Naive B cell (primary cell): Measurements from ENCODE around the gene MAP3K12. TPM values are rescaled to one million over a fixed set of nuclear protein-coding genes. Genes with fewer than 3 reads are reported as not detected.

Experiments used
- ATAC-seq, 2 donors: fragments of 150-1000 bp; cut with Tn5 transposase; 2 replicates each; pipeline ENCODE4 v1.10.0; 2021; ENCODE audit warnings: low read depth in 2 of 2, mild to moderate bottlenecking in 2 of 2, moderate library complexity in 2 of 2
- DNase-seq: peaks from one replicate; pipeline ENCODE4 v3.0.0; 2022
- H3K27ac Mint-ChIP-seq, 6 donors: one replicate each; pipeline ENCODE4 v1.8.0; 2020 to 2022; ENCODE audit warnings: mild to moderate bottlenecking in 6 of 6, mixed read lengths in 6 of 6, moderate library complexity in 5 of 6, inconsistent platforms in 2 of 6
- H3K27me3 Mint-ChIP-seq, 3 donors: one replicate each; pipeline ENCODE4 v1.8.0; 2021 to 2022; ENCODE audit warnings: mixed read lengths in 3 of 3, mild to moderate bottlenecking in 1 of 3
- H3K36me3 Mint-ChIP-seq, 2 donors: one replicate each; pipeline ENCODE4 v1.8.0; 2020 to 2022; ENCODE audit warnings: mixed read lengths in 2 of 2, inconsistent platforms in 1 of 2, mild to moderate bottlenecking in 1 of 2
- H3K4me1 Mint-ChIP-seq, 3 donors: one replicate each; pipeline ENCODE4 v1.8.0; 2020 to 2022; ENCODE audit warnings: mixed read lengths in 3 of 3, inconsistent platforms in 1 of 3, mild to moderate bottlenecking in 1 of 3, moderate library complexity in 1 of 3
- H3K4me3 Mint-ChIP-seq, 8 donors: one replicate each; pipeline ENCODE4 v1.8.0; 2020 to 2022; ENCODE audit warnings: mild to moderate bottlenecking in 8 of 8, mixed read lengths in 8 of 8, moderate library complexity in 8 of 8, inconsistent platforms in 2 of 8
- H3K9me3 Mint-ChIP-seq, 7 donors: one replicate each; pipeline ENCODE4 v1.8.0; 2020 to 2022; ENCODE audit warnings: mixed read lengths in 7 of 7, mild to moderate bottlenecking in 5 of 7, inconsistent platforms in 2 of 7, moderate library complexity in 1 of 7
- polyA plus RNA-seq, 6 donors: library from polyadenylated mRNA; unstranded; fragments of 300-500 nt; fragmentation: Illumina TruSeq; gene quantifications; one replicate each; pipeline ENCODE4 v1.2.3, GENCODE V29; 2021; ENCODE audit warnings: low read depth in 6 of 6

Gene MAP3K12
- polyA plus RNA-seq, 6 donors from 2014 or later, result 1.00 to 1.8 (median 1.4) TPM; not detected in 1

GRCh38 chr12:53523131-53523530 lies 23.9 kb upstream of the MAP3K12 start:
- Mint-ChIP-seq H3K27ac (no peak overlapping the region), H3K36me3 (peaks cover 22 to 38% of the 10 kb centered on the region in 2 donors)
- no peak for ATAC-seq

DNA sequence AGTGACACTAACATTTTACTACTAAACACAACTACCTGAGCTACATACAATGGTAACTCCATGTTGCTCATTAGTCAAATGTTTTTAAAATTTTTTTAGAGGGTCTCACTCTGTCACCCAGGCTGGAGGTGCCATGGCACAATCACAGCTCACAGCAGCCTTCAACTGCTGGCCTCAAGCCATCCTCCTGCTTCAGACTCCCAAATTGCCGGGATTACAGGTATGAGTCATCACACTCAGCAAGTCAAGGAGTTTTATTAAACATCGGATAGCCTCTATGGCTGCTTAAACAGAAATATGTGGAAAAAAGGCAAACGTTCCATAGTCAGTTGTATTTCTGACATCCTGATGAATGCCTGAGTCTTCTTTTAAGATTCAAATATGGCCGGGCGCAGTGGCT lies 19.1 kb upstream of the MAP3K12 start:
- DNase-seq (no peak), ATAC-seq (no peak)
- no peak overlapping the region for H3K27ac Mint-ChIP-seq
- no peak overlapping the region for H3K4me3 Mint-ChIP-seq
- H3K9me3 Mint-ChIP-seq, result no peaks in the 10 kb centered on the region
- no peaks in the 10 kb centered on the region for H3K4me1 Mint-ChIP-seq
- no peaks in the 10 kb centered on the region for H3K27me3 Mint-ChIP-seq
- peaks cover 26 to 31% of the 10 kb centered on the region in 2 donors for H3K36me3 Mint-ChIP-seq

More at GRCh38 chr12:53523131-53523530, 23.9 kb upstream of the MAP3K12 start:
- no peak overlapping the region for H3K4me3 Mint-ChIP-seq
- DNase-seq, result no peak
- no peaks in the 10 kb centered on the region for H3K27me3 Mint-ChIP-seq
- no peaks in the 10 kb centered on the region for H3K9me3 Mint-ChIP-seq
- H3K4me1 Mint-ChIP-seq, result no peaks in the 10 kb centered on the region

GRCh38 chr12:53516758-53517455 lies 17.6 kb upstream of the MAP3K12 start:
- no peaks in the 10 kb centered on the region for H3K27me3 Mint-ChIP-seq
- H3K27ac Mint-ChIP-seq, result no peak overlapping the region
- no peak for DNase-seq
- peaks cover 25 to 31% of the 10 kb centered on the region in 2 donors for H3K36me3 Mint-ChIP-seq
- no peak overlapping the region for H3K4me3 Mint-ChIP-seq
- H3K4me1 Mint-ChIP-seq, result no peaks in the 10 kb centered on the region
- no peak for ATAC-seq
- H3K9me3 Mint-ChIP-seq, result no peaks in the 10 kb centered on the region

DNA sequence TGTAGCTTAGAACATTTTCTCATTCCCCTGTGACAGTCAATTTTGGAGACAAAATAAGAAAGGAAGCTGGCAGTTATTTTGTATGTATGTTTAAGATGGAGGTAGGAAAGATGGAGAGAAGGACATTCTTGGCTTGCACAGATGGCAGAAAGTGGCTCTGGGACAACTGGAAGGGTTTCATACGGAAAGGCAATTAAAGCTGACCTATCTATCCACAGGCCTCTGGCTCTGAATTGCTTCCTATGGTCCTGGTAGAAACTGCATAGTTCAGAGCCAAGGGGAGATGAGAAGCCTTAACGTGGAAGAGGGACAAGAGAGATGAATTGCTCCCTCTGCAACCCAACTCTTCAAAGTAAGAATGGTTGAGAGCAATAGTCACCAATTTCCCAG lies 16.0 kb upstream of the MAP3K12 start:
- H3K4me3 Mint-ChIP-seq, result no peak overlapping the region
- no peaks in the 10 kb centered on the region for H3K9me3 Mint-ChIP-seq
- peak overlapping the region in 1 of 6 donors; percentile 19 for H3K27ac Mint-ChIP-seq
- ATAC-seq, result no peak
- no peak for DNase-seq
- H3K4me1 Mint-ChIP-seq, result no peaks in the 10 kb centered on the region
- H3K27me3 Mint-ChIP-seq, result no peaks in the 10 kb centered on the region
- peaks cover 12 to 16% of the 10 kb centered on the region in 2 donors for H3K36me3 Mint-ChIP-seq

GRCh38 chr12:53514628-53515290 lies 15.5 kb upstream of the MAP3K12 start:
- peaks cover 8 to 10% of the 10 kb centered on the region in 2 donors for H3K36me3 Mint-ChIP-seq

DNA sequence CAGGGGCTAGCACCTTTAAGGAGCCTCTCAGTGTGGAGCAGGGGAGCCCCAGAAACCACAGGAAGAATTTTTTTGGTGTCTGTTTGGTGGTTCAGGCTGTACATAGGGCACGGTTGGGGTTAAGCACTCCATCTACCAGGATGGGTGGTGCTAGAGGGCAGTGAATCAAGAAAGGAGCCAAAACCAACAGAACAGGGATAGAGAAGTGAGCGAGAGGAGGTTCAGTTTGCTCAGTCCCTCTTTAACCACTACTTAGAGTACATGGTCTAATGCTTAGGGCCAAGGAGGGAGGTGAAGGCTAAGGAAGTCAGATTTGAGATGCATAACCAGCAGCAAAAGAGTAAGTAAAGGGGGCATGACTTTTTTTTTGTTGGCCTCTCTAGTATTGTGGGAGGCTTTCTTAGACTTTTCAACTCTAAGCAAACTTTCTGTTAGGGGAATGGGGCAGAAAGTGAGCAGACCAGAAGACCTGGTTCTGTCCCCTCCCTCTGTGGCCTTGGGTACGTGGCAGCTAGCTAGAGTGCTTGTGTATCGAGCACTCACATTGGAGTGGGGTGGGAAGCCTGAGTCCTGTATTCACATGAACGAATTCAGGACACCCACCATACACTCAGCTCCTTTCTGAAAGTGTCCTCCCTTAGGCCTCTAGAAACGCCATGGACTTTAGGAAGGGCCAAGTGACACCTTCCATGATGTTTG lies 14.6 kb upstream of the MAP3K12 start:
- Mint-ChIP-seq H3K36me3 (peaks cover 8 to 9% of the 10 kb centered on the region in 2 donors), H3K27me3 (no peaks in the 10 kb centered on the region), H3K27ac (peak overlapping the region in 1 of 6 donors; percentile 41), H3K9me3 (no peaks in the 10 kb centered on the region), H3K4me1 (peaks cover 0 to 4% (median under 1%) of the 10 kb centered on the region in 3 donors), H3K4me3 (no peak overlapping the region)
- ATAC-seq (no peak), DNase-seq (no peak)

More at GRCh38 chr12:53514628-53515290, 15.5 kb upstream of the MAP3K12 start:
- ATAC-seq (no peak), DNase-seq (no peak)
- H3K27me3 Mint-ChIP-seq, result no peaks in the 10 kb centered on the region
- no peak overlapping the region for H3K4me3 Mint-ChIP-seq
- H3K9me3 Mint-ChIP-seq, result no peaks in the 10 kb centered on the region
- H3K4me1 Mint-ChIP-seq, result no peaks in the 10 kb centered on the region
- peak overlapping the region in 2 of 6 donors; percentile 17 to 26 for H3K27ac Mint-ChIP-seq

DNA sequence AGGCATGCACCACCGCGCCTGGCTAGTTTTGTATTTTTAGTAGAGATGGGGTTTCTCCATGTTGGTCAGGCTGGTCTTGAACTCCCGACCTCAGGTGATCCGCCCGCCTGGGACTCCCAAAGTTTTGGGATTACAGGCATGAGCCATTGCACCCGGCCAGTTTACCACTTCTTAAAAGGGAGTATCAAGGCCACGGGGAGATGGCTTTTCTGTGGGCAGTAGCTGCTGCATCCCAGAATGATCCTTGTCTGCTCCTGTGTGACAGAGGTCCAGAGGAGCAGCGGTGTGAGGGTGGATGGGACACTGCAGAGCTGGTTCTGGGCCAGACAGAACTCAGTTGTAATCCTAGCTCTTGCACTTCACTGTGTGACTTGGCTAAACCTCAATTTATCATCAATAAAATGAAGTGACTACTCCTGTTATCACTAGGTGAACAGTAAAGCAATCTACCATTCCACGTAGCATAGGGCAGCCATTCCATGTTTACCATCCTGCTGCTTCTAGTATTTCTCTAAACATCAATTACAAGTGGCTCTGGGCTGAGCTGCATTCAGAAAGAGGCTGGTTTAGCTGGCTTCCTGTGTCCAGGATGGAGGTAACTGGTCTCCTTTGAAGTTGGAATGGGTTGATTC lies 11.0 kb upstream of the MAP3K12 start:
- Mint-ChIP-seq H3K36me3 (peaks cover 4 to 7% of the 10 kb centered on the region in 2 donors), H3K9me3 (no peaks in the 10 kb centered on the region), H3K4me3 (no peak overlapping the region), H3K4me1 (peaks cover 6 to 15% (median 10%) of the 10 kb centered on the region in 3 donors), H3K27ac (no peak overlapping the region), H3K27me3 (no peaks in the 10 kb centered on the region)
- DNase-seq (no peak), ATAC-seq (no peak)

DNA sequence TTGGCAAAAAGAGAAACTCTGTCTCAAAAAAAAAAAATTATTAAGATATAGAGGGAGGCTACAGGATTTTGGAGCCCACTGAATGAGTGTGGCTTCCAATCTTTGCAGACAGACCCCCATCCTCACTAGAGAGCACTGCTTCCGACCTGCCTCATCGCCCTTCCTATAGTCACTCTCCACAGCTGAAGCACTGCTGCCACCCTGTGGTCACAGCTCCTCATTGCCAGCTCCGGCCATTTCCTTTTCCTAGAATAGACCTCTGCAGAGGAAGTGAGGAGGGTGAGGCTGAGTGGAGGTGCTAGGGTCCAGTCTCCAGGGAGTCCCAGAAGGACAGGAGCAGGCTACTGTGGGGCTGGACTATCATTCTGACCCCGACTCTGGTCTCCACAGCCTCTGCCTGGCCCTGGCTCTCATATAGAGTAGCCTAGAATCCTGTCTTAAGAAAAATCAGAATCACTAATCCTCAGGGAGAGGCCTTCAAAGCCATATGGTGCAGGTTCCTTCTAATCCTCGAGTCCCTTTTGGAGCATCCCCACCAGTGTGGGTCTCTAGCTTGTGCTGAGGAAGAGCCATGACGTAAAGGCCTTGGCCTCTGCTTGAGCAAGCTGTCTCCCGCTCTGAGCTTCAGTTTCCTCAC lies 9.4 kb upstream of the MAP3K12 start:
- ATAC-seq, result peak; percentile 97 to 98
- H3K4me3 Mint-ChIP-seq, result peak overlapping the region in 1 of 8 donors; percentile 41

DNA sequence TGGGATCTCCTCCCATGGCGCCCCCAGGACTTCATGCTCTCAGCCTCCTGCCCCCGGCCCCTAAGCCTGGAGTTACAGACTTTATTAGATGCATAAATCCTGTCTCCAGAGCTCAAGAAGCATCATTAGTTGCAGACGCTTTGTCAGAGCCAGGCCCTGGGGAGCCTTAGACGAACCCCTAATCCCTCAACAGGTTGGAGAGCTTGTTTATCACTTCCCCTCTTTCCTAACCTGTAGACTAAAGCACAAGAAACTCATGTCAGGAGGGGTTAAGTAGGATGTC lies 8.3 kb upstream of the MAP3K12 start:
- Mint-ChIP-seq H3K4me3 (no peak overlapping the region), H3K9me3 (no peaks in the 10 kb centered on the region), H3K27ac (peak overlapping the region in 1 of 6 donors; percentile 24), H3K36me3 (peaks cover 0 to 7% of the 10 kb centered on the region in 2 donors), H3K4me1 (peaks cover 15 to 19% (median 16%) of the 10 kb centered on the region in 3 donors), H3K27me3 (no peaks in the 10 kb centered on the region)
- ATAC-seq (no peak), DNase-seq (no peak)

More for the DNA sequence above, 9.4 kb upstream of the MAP3K12 start:
- peaks cover 0 to 7% of the 10 kb centered on the region in 2 donors for H3K36me3 Mint-ChIP-seq
- peak overlapping the region in 5 of 6 donors; percentile 15 to 94 (median 74) for H3K27ac Mint-ChIP-seq
- no peaks in the 10 kb centered on the region for H3K27me3 Mint-ChIP-seq
- no peaks in the 10 kb centered on the region for H3K9me3 Mint-ChIP-seq
- DNase-seq, result peak; percentile 73
- peaks cover 15 to 16% (median 15%) of the 10 kb centered on the region in 3 donors for H3K4me1 Mint-ChIP-seq

- ATAC-seq (no peak), DNase-seq (no peak)
- peaks cover 0 to 7% of the 10 kb centered on the region in 2 donors for H3K36me3 Mint-ChIP-seq
- no peaks in the 10 kb centered on the region for H3K9me3 Mint-ChIP-seq
- H3K4me1 Mint-ChIP-seq, result peaks cover 18 to 22% (median 18%) of the 10 kb centered on the region in 3 donors
- peak within 1 kb of the TSS in 1 of 6 donors; percentile 24 for H3K27ac Mint-ChIP-seq
- no peak within 1 kb of the TSS for H3K4me3 Mint-ChIP-seq
- H3K27me3 Mint-ChIP-seq, result no peaks in the 10 kb centered on the region
Observed at GRCh38 chr12:53506881-53507602, 7.8 kb upstream of the MAP3K12 start, which contains the start of gene NPFF. TSS of gene NPFF (minus strand) at chr12:53507484. CDS start at chr12:53507474, 10 bp downstream.

- Mint-ChIP-seq H3K9me3 (no peaks in the 10 kb centered on the region), H3K36me3 (peaks cover 0 to 7% of the 10 kb centered on the region in 2 donors), H3K27me3 (no peaks in the 10 kb centered on the region), H3K27ac (no peak overlapping the region), H3K4me1 (peaks cover 22 to 29% (median 23%) of the 10 kb centered on the region in 3 donors), H3K4me3 (no peak overlapping the region)
- DNase-seq (no peak), ATAC-seq (no peak)
Observed at GRCh38 chr12:53506450-53506785, 7.2 kb upstream of the MAP3K12 start.

GRCh38 chr12:53505555-53506449 lies 6.5 kb upstream of the MAP3K12 start:
- Mint-ChIP-seq H3K36me3 (peaks cover 0 to 7% of the 10 kb centered on the region in 2 donors), H3K4me3 (no peak overlapping the region), H3K4me1 (peaks cover 22 to 29% (median 23%) of the 10 kb centered on the region in 3 donors), H3K9me3 (no peaks in the 10 kb centered on the region), H3K27me3 (no peaks in the 10 kb centered on the region), H3K27ac (peak overlapping the region in 3 of 6 donors; percentile 16 to 68 (median 54))
- DNase-seq (no peak), ATAC-seq (no peak)
